HCT116 (cell line): ENCODE measurements around the gene FHDC1. TPM values are rescaled to one million over a fixed set of nuclear protein-coding genes. Genes with fewer than 3 reads are reported as not detected.

Experiments
- ATAC-seq: fragments of 200-7000 bp; cut with Tn5 transposase; 2 replicates; pipeline ENCODE4 v1.9.1; 2020; ENCODE audit warnings: mild to moderate bottlenecking, moderate library complexity
- BruUV-seq: library from RNA; stranded (reverse); fragments of 400-500 nt; replicated peaks from 2 replicates; lab custom pipeline; 2021; lab: Mats Ljungman, UMichigan
- CTCF ChIA-PET: fragments of 300-600 bp; sonication (Branson Sonifier 250); formaldehyde crosslinking; loops from one replicate; lab custom pipeline; 2021; ENCODE audit warnings: antibody characterized with exemption; lab: Charles Lee
- POLR2A ChIA-PET: fragments of 300-600, 350-600 bp; sonication (Branson Sonifier 250); formaldehyde crosslinking; loops from one replicate; lab custom pipeline; 2021; ENCODE audit warnings: antibody characterized with exemption; lab: Charles Lee
- RAD21 ChIA-PET, 2 experiments: fragments of 300-600 bp; sonication (Branson Sonifier 250); formaldehyde crosslinking; loops; one replicate each; lab custom pipeline; 2023; ENCODE audit warnings: low total read pairs in 2 of 2; ENCODE audit not compliant: uncharacterized antibody in 2 of 2, unreplicated experiment in 2 of 2, low non-redundant PET in 1 of 2; lab: Charles Lee
- DNase-seq: peaks from one replicate; pipeline ENCODE4 v3.0.0-alpha.2; 2010; ENCODE audit warnings: low read depth, low spot score
- H2AFZ ChIP-seq: fragments of 200-600 bp; shearing (Covaris generic), sonication (generic); 2 replicates; pipeline ENCODE4 v1.6.1; 2017; ENCODE audit warnings: low read depth, mixed run types, mixed read lengths, antibody characterized with exemption, low read length; ENCODE audit not compliant: poor library complexity, severe bottlenecking
- H3K27ac ChIP-seq: 2 replicates; pipeline ENCODE4 v1.5.1; 2012; ENCODE audit warnings: low read depth, low read length
- H3K27me3 ChIP-seq: fragments of 200-600 bp; sonication (generic); 2 replicates; pipeline ENCODE4 v1.6.1; 2016; ENCODE audit warnings: mixed run types, low read length, mixed read lengths; ENCODE audit not compliant: insufficient read depth
- H3K36me3 ChIP-seq, 2 experiments: fragments of 200-500 bp in 1 of 2; fragments of 200-600 bp in 1 of 2; sonication (Bioruptor generic) in 1 of 2; sonication (generic) in 1 of 2; 2 replicates each; pipeline versions ENCODE4 v1.5.1 to v1.6.1; 2014 to 2016; ENCODE audit warnings: low read length in 2 of 2, inconsistent platforms in 1 of 2, mixed read lengths in 1 of 2, mixed run types in 1 of 2; ENCODE audit not compliant: insufficient read depth in 2 of 2, control insufficient read depth in 1 of 2
- H3K4me1 ChIP-seq, 2 experiments: fragments of 200-600 bp in 1 of 2; sonication (generic) in 1 of 2; 2 replicates each; pipeline versions ENCODE4 v1.5.1 to v1.6.1; 2012 to 2017; ENCODE audit warnings: low read length in 2 of 2, inconsistent platforms in 1 of 2, mild to moderate bottlenecking in 1 of 2, mixed read lengths in 1 of 2, mixed run types in 1 of 2, moderate library complexity in 1 of 2; ENCODE audit not compliant: insufficient read depth in 2 of 2, control insufficient read depth in 1 of 2
- H3K4me2 ChIP-seq: fragments of 200-600 bp; sonication (generic); 2 replicates; pipeline ENCODE4 v1.6.1; 2017; ENCODE audit warnings: mixed run types, low read length, mixed read lengths
- H3K4me3 ChIP-seq, 2 experiments: fragments of 200-600 bp in 1 of 2; sonication (generic) in 1 of 2; replicated peaks in 1 of 2; 2 replicates each; pipeline ENCODE4 v1.5.1; 2011 to 2016; ENCODE audit warnings: low read length in 2 of 2, control low read depth in 1 of 2, low read depth in 1 of 2, mild to moderate bottlenecking in 1 of 2, mixed read lengths in 1 of 2, mixed run types in 1 of 2
- H3K79me2 ChIP-seq: fragments of 200-600 bp; sonication (generic); 2 replicates; pipeline ENCODE4 v1.6.1; 2017; ENCODE audit warnings: mild to moderate bottlenecking, mixed run types, low read length, moderate library complexity, mixed read lengths; ENCODE audit not compliant: insufficient read depth
- H3K9ac ChIP-seq: fragments of 200-600 bp; sonication (generic); 2 replicates; pipeline ENCODE4 v1.6.1; 2016; ENCODE audit warnings: low read length, mixed read lengths
- H3K9me2 ChIP-seq: fragments of 200-600 bp; sonication (generic), shearing (Covaris generic); 2 replicates; pipeline ENCODE4 v1.6.1; 2017; ENCODE audit warnings: mixed run types, mild to moderate bottlenecking, moderate library complexity; ENCODE audit not compliant: insufficient read depth
- H3K9me3 ChIP-seq, 2 experiments: fragments of 200-500 bp in 1 of 2; fragments of 200-600 bp in 1 of 2; sonication (Bioruptor generic) in 1 of 2; sonication (generic) in 1 of 2; 2 replicates each; pipeline ENCODE4 v1.6.1; 2014 to 2017; ENCODE audit warnings: low read length in 2 of 2, mixed read lengths in 2 of 2, inconsistent platforms in 1 of 2, low read depth in 1 of 2, mild to moderate bottlenecking in 1 of 2, mixed run types in 1 of 2, moderate library complexity in 1 of 2; ENCODE audit not compliant: control insufficient read depth in 1 of 2, insufficient read depth in 1 of 2
- H4K20me1 ChIP-seq: fragments of 200-600 bp; sonication (generic), shearing (Covaris generic); 2 replicates; pipeline ENCODE4 v1.6.1; 2017; ENCODE audit warnings: mixed run types, mild to moderate bottlenecking, moderate library complexity; ENCODE audit not compliant: insufficient read depth
- CEBPB ChIP-seq: IDR thresholded peaks from 2 replicates; pipeline ENCODE4 v1.6.1; 2012; ENCODE audit warnings: low read depth
- EGR1 ChIP-seq: IDR thresholded peaks from 2 replicates; pipeline ENCODE4 v1.6.1; 2012; ENCODE audit warnings: low read depth
- ELF1 ChIP-seq: IDR thresholded peaks from 2 replicates; pipeline ENCODE4 v1.6.1; 2012; ENCODE audit warnings: low read depth, borderline replicate concordance
- EZH2phosphoT487 ChIP-seq: fragments of 200-600 bp; IDR thresholded peaks from 2 replicates; pipeline ENCODE4 v1.6.1; 2018; ENCODE audit warnings: antibody characterized with exemption, borderline replicate concordance
- JUND ChIP-seq: IDR thresholded peaks from 2 replicates; pipeline ENCODE4 v1.6.1; 2012
- POLR2A ChIP-seq: IDR thresholded peaks from 2 replicates; pipeline ENCODE4 v1.7.0; 2011; ENCODE audit warnings: borderline replicate concordance; ENCODE audit not compliant: insufficient read depth, insufficient read length; ENCODE audit errors: extremely low read depth
- POLR2AphosphoS5 ChIP-seq: IDR thresholded peaks from 2 replicates; pipeline ENCODE4 v1.6.1; 2011; ENCODE audit warnings: mild to moderate bottlenecking, low read depth, low read length, moderate library complexity
- RAD21 ChIP-seq: IDR thresholded peaks from 2 replicates; pipeline ENCODE4 v1.6.1; 2012; ENCODE audit warnings: low read depth, mild to moderate bottlenecking
- SIN3A ChIP-seq: IDR thresholded peaks from 2 replicates; pipeline ENCODE4 v1.6.1; 2012; ENCODE audit warnings: low read depth
- SRF ChIP-seq: IDR thresholded peaks from 2 replicates; pipeline ENCODE4 v1.6.1; 2012; ENCODE audit warnings: low read depth
- TCF7L2 ChIP-seq: IDR thresholded peaks from 2 replicates; pipeline ENCODE4 v1.7.0; 2011; ENCODE audit warnings: borderline replicate concordance, inconsistent platforms; ENCODE audit not compliant: insufficient read depth, insufficient read length; ENCODE audit errors: extremely low read depth
- YY1 ChIP-seq: IDR thresholded peaks from 2 replicates; pipeline ENCODE4 v1.6.1; 2011; ENCODE audit warnings: low read length, low read depth, moderate library complexity, mild to moderate bottlenecking; ENCODE audit not compliant: insufficient replicate concordance; ENCODE audit errors: extremely low read depth
- ZNF274 ChIP-seq: fragments of 200-500 bp; sonication (Bioruptor generic); IDR thresholded peaks from 2 replicates; pipeline ENCODE4 v1.6.1; 2014; ENCODE audit warnings: mild to moderate bottlenecking, low read depth, low read length, inconsistent platforms
- intact Hi-C: fragments of 100-400 bp; cut with micrococcal nuclease; formaldehyde crosslinking; loops from 2 replicates; pipeline ENCODE4 v1.10.0; 2022
- total RNA-seq: library from RNA; stranded (reverse); gene quantifications from one replicate; pipeline ENCODE4 v1.2.1, GENCODE V29; 2021; ENCODE audit not compliant: unreplicated experiment
- TF ChIP-seq, protein P1 (sequence below): IDR thresholded peaks from 2 replicates; pipeline ENCODE4 v1.6.1; 2012
- TF ChIP-seq, protein P2 (sequence below): IDR thresholded peaks from 2 replicates; pipeline ENCODE4 v1.6.1; 2012; ENCODE audit warnings: low read depth
- TF ChIP-seq, protein P3 (sequence below): IDR thresholded peaks from 2 replicates; pipeline ENCODE4 v1.6.1; 2012

The FHDC1 gene
- total RNA-seq, 1 experiment from 2014 or later = 1.8 TPM

DNA sequence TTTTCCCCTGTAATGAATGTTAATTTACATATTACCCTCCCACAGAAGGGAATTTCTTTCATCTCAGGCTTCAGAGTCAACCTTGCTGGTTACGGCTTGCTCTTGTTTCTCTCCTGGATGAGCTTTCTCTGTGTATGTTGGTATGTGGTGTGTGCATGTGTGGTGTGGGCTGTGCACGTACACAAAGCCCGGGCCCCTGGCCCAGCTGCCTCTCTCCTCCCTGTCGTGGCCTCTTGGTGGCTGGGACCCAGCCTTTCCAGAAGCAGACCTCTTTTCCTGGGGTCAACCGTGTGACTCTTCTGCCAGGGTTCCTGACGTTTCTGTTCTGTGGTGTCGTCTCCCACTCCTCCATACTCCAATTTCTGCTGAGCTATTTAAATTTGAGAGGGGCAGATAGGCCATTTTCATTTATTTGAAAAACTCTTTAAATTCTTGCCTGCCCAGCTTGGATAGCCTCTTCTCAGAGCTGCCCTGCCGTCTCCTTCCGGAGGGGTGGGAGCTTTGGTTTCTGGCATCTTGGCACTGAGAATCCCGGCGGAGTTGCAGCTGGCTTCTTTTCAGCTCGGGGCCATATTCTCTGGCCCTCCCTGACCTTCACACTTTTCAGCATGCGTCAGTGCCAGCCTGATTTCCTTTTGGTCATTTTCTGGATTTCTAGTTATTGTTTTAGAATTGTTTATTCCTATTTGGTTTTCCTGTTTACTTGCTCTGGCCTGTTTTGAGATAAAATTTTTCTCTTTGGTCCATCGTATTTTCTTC lies 25.1 kb downstream of the FHDC1 start:
- no peak overlapping the region for H3K4me3 ChIP-seq
- no peak for TF ChIP-seq ZNF274
- TF ChIP-seq, protein P1, sequence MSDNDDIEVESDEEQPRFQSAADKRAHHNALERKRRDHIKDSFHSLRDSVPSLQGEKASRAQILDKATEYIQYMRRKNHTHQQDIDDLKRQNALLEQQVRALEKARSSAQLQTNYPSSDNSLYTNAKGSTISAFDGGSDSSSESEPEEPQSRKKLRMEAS = no peak
- TF ChIP-seq, all 23 proteins: peak for 0
- POLR2A ChIA-PET = no interaction called here
- CTCF ChIA-PET = no interaction called here
- no peaks in the 10 kb centered on the region for H3K79me2 ChIP-seq
- H3K36me3 ChIP-seq = no peaks in the 10 kb centered on the region
- DNase-seq (no peak), ATAC-seq (no peak)
- H3K4me1 ChIP-seq = no peaks in the 10 kb centered on the region
- H4K20me1 ChIP-seq = no peaks in the 10 kb centered on the region
- H3K9me2 ChIP-seq = no peaks in the 10 kb centered on the region
- RAD21 ChIA-PET = no interaction called here
- H3K4me2 ChIP-seq = no peak overlapping the region
- no peaks in the 10 kb centered on the region for H3K27me3 ChIP-seq
- no TSS peak for BruUV-seq
- no peak overlapping the region for H3K9ac ChIP-seq
- H3K27ac ChIP-seq = no peak overlapping the region
- intact Hi-C loops = no loop called here
- H3K9me3 ChIP-seq = no peaks in the 10 kb centered on the region
- H2AFZ ChIP-seq = no peak overlapping the region

DNA sequence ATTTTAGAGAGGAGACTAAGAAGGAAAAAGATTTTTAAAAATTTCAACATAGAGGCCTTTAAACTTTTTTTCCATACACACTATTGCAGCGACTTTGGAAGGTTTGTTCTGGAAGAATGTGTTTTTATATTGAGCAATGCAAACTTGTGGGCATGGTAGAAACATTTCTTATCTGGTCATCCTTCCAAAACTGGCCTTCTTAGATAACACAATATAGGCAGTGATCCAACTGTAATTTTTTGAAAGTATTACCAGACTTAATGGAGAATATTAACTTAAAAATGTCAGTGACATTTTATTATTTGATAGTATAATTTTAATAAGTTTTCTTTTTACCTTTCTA lies 25.6 kb downstream of the FHDC1 start:
- H3K9me3 ChIP-seq = no peaks in the 10 kb centered on the region
- H3K9me2 ChIP-seq = no peaks in the 10 kb centered on the region
- H3K9ac ChIP-seq = no peak overlapping the region
- ChIA-PET CTCF (no interaction called here), POLR2A (no interaction called here), RAD21 (no interaction called here)
- DNase-seq (no peak), ATAC-seq (no peak)
- intact Hi-C loops = no loop called here
- no peaks in the 10 kb centered on the region for H3K36me3 ChIP-seq
- H4K20me1 ChIP-seq = no peaks in the 10 kb centered on the region
- no peak overlapping the region for H3K27ac ChIP-seq
- no peaks in the 10 kb centered on the region for H3K4me1 ChIP-seq
- no peak overlapping the region for H3K4me3 ChIP-seq
- no TSS peak for BruUV-seq
- no peaks in the 10 kb centered on the region for H3K27me3 ChIP-seq
- no peak overlapping the region for H2AFZ ChIP-seq
- H3K79me2 ChIP-seq = no peaks in the 10 kb centered on the region
- H3K4me2 ChIP-seq = no peak overlapping the region
- TF ChIP-seq YY1 (no peak), SRF (no peak), POLR2AphosphoS5 (no peak), EZH2phosphoT487 (no peak), EGR1 (no peak), RAD21 (no peak), ELF1 (no peak), CEBPB (no peak), SIN3A (no peak), JUND (no peak), POLR2A (no peak), TCF7L2 (no peak)
- TF ChIP-seq, protein P2, sequence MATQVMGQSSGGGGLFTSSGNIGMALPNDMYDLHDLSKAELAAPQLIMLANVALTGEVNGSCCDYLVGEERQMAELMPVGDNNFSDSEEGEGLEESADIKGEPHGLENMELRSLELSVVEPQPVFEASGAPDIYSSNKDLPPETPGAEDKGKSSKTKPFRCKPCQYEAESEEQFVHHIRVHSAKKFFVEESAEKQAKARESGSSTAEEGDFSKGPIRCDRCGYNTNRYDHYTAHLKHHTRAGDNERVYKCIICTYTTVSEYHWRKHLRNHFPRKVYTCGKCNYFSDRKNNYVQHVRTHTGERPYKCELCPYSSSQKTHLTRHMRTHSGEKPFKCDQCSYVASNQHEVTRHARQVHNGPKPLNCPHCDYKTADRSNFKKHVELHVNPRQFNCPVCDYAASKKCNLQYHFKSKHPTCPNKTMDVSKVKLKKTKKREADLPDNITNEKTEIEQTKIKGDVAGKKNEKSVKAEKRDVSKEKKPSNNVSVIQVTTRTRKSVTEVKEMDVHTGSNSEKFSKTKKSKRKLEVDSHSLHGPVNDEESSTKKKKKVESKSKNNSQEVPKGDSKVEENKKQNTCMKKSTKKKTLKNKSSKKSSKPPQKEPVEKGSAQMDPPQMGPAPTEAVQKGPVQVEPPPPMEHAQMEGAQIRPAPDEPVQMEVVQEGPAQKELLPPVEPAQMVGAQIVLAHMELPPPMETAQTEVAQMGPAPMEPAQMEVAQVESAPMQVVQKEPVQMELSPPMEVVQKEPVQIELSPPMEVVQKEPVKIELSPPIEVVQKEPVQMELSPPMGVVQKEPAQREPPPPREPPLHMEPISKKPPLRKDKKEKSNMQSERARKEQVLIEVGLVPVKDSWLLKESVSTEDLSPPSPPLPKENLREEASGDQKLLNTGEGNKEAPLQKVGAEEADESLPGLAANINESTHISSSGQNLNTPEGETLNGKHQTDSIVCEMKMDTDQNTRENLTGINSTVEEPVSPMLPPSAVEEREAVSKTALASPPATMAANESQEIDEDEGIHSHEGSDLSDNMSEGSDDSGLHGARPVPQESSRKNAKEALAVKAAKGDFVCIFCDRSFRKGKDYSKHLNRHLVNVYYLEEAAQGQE = no peak
- TF ChIP-seq, protein P3, sequence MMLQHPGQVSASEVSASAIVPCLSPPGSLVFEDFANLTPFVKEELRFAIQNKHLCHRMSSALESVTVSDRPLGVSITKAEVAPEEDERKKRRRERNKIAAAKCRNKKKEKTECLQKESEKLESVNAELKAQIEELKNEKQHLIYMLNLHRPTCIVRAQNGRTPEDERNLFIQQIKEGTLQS = no peak
- TF ChIP-seq, protein P1 = no peak
